SH-SY5Y (cell line): ENCODE results near the gene SESN1.
A peak's percentile ranks its signal among the peaks of the same experiment; 100 is the strongest.

Experiments
- GATA2 ChIP-seq: IDR thresholded peaks from 2 replicates; pipeline ENCODE4 v1.6.1; 2011; ENCODE audit warnings: mild to moderate bottlenecking, low read depth, low read length
- GATA3 ChIP-seq: IDR thresholded peaks from 2 replicates; pipeline ENCODE4 v1.6.1; 2011; ENCODE audit warnings: low read depth, mild to moderate bottlenecking, low read length, moderate library complexity

SESN1 gene

DNA sequence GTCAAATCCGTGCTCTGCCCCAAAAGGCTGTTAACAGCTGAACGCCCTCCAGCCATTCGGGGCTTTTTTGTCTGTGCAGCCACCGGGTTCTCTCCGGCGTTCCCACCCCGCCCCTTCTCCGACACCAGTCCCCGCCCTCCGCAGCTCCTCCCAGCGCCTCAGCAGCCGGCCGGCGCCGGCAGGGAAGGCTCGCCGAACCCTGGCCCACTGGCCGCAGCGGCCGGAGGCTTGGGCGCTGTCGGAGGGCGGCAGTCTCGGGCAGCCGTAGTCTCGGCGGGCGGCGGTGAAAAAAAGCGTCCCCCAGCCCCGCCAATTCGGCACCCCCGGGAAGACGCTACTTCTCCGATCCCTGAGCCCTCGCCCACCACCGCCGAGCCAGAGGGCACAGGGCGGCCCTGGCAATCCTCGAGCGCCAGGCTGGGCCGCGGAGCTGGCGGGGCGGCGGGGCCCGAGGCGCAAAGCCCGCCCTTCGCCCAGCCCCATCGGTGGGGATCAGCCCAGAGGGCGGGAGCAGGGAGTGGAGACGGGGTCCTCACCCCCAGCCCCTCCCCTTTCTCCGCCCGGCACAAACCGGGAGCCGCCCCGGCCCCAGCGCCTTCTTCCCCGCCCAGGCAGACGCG, at the start of gene SESN1:
Gene SESN1 (minus strand): TSS at position 431 of the 620 bp plus-strand sequence. CDS start 773 bp downstream, outside the sequence.
- TF ChIP-seq GATA3: no peak
- 0 out of 2 replicates have a peak, but pooled peaks have one; percentile 26 for TF ChIP-seq GATA2

DNA sequence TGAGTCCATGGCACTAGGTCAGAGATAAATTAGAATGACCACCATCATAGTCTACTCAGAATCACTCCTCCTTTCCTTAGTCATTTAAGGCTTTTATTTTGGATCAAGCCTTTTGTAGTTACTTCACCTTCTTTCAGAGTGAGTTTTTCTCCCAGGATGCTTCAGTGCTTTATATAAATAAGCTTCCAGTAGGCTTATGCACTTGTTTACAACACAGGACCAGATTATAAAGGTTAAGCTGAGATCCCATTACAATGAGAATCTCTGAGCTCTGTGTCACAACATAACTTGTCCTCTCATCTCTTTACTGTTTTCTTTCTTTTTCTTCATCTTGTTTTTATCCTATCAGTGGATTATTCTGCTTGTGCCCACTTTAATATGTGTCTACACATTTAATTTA, 48.5 kb upstream of the SESN1 start:
- TF ChIP-seq GATA2: no peak
- no peak for TF ChIP-seq GATA3

DNA sequence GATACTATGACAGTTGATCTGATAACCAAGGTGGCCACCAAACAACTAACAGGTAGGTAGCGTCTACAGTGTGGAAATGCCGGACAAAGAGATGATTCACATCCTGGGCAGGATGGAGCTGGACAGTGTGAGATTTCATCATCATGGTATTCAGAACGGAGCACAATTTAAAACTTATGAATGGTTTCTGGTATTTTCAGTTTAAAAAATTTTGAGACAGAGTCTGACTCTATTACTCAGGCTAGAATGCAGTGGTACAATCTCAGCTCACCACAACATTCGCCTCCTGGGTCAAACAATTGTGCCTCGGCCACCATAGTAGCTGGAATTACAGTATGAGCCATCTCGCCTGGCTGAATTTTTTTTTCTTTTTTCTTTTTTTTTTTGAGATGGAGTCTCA, 44.5 kb upstream of the SESN1 start:
- no peak for TF ChIP-seq GATA3
- no peak for TF ChIP-seq GATA2

DNA sequence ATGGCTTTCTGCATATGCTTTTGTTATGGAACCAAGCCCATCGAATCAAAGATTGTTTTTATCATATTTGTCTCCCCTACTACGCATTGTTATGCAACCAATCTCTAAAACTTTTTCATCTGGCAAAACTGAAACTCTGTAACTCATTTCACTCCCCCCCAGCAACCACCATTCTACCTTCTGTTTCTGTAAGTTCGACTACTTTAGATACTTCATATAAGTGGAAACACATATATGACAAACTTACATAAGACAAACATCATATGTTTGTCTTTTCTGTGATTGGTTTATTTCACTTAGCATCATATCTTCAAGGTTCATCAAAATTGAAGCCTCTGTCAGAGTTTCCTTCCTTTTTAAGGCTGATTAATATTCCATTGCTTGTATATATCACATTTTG, 35.4 kb upstream of the SESN1 start:
- TF ChIP-seq GATA2 (no peak), GATA3 (no peak)

DNA sequence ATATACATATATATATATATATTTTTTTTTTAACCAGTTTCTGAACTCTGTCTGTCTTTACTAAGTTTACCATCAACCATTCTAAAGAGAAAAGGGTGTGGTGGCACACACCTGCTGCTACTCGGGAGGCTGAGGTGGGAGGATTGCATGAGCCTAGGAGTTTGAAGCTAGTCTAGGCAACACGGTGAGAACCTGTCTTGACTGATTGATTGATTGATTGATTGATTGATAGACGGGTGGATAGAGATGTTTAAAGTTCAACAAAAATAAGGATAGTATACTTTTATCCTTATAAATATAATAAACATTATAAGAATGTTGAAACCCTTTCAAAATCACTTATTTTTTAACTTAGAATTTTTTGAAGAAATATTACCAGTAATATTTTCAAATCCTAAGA, 30.9 kb upstream of the SESN1 start:
- TF ChIP-seq GATA2: no peak

DNA sequence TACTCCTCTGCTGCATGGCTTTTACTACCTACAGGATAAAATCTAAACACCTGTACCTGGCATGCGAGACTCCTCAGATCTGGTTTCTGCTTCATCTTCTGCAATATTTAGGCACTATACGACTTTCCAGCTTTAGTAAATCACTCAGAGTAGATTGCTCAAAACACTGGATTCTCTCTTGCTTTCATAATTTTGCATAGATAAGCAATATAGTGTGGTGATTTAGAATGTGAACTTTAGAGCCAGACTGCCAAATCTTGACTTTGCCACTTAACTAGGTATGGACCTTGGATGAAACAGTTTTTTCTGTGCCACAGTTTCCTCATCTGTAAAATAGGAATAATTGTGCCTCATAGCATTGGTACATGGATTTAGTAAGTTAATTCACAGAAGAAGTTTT, 29.6 kb upstream of the SESN1 start:
- TF ChIP-seq GATA3 (no peak), GATA2 (no peak)

DNA sequence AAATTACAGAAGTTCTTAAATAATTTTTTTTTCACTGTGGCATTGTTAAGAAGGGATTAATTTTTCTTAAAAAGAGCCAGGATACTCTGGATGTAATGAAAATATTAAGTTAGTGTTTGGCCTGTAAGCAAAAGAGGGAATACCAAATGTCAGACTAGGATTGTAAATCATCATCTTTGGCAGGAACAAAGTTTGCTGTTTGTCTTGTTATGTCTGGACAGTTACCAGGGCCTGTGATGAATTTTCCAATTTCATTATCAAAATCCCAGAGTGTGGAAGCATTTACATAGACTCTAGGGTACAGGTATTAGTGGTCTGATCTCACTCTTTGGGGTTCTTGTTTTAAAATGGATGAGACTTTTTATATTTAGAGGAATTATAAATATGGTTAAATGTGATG, 26.8 kb upstream of the SESN1 start:
- TF ChIP-seq GATA3 (no peak), GATA2 (no peak)

DNA sequence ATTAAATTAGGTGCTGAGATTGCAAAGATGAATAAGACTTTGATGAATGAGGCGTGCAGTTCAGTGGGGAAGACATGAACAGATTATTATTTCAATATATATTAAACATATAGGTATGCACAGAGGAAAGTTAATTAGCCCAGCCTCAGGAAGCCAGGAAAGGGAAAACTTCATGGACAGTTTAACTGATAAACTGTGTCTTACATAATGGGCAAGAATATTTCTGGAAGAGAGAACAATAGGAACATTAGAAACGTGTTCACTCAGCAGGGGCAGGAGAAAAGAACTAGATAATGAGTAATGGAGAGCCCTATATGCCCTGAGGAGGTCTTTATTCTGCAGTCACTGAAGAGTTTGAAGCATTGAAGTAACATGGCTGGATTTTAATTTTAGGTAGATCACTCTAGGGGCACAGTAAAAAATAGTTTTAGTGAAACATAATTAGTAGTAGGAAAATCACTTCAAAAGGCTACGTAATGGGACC, 24.3 kb upstream of the SESN1 start:
- TF ChIP-seq GATA2: no peak
- TF ChIP-seq GATA3: no peak

DNA sequence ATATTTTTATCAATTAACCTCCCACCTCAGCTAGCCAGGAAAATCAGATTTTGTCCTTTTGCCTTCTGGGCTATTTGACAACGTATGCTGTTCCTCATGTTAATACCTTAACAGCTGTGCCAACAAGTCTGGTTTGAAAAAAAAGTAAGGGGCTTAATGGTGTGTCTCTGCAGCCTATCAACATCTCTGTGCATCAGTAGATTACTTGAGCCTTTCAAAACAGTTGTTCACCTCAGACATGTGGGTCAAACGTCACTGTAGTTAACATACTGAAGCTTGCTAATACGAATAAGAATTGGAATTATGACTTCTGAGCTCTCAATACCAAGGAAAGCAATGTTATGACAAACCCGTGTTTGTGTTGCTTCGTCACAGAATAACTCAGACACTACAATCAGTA, 23.7 kb upstream of the SESN1 start:
- TF ChIP-seq GATA2 (no peak), GATA3 (no peak)

DNA sequence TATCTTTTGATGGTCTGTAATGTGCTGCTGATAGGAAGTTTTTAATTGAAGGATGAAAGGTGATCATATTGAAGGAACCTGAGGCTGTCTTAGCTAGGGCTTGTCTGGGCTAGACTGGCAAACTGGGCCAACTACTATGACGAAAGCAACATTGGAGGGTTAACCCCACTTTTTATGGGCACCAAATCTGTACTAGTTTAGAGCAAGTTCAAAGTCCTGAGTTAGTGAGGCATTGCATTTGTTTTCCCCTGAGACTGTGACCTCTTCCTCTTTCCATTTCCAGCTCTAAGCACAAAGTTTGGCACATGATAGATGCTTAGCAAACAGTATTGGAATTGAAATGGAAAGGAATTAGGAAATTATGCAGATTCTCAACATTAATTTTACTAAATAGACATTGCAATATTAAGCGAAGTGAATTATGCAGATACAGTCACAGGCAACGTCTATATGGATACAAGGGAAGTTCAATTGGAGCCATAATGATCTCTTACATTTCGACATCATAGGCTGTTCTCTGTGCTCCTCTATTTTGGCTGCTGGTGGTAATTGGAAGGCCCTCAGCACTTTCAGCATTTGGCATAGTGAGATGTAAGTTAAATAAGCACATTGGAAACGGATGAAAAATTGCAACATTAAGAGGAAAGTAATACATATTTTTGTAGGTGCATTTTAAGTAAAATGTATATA, 22.8 kb upstream of the SESN1 start:
- no peak for TF ChIP-seq GATA3
- no peak for TF ChIP-seq GATA2

DNA sequence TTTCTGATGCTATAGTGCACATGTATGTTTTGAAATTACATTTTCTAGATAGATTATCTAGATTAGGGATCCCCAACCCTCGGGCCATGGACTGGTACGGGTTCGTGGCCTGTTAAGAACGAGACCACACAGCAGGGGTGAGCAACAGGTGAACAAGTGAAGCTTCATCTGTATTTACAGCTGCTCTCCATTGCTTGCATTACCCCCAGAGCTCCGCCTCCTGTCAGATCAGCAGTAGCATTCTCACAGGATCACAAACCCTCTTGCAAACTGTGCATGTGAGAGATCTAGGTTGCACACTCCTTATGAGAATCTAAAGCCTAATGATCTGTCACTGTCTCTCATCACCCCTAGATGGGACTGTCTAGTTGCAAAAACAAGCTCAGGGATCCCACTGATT, 11.0 kb upstream of the SESN1 start:
- TF ChIP-seq GATA3: no peak
- peak; percentile 31; the same call in 1 of the 2 replicates for TF ChIP-seq GATA2

DNA sequence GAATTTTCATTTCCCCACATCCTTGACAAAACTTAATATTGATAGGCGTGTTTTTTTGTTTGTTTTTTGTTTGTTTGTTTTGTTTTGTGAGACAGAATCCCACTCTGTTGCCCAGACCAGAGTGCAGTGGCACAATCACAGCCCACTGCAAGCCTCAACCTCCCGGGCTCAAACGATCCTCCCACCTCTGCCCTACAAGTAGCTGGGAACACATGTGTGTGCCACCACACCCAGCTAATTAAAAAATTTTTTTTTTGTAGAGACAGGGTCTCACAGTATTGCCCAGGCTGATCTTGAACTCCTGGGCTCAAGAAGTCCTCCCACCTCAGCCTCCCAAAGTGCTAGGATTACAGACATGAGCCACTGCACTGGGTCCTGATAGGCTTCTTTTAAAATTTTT, 9.9 kb upstream of the SESN1 start:
- TF ChIP-seq GATA3: no peak
- TF ChIP-seq GATA2: no peak

DNA sequence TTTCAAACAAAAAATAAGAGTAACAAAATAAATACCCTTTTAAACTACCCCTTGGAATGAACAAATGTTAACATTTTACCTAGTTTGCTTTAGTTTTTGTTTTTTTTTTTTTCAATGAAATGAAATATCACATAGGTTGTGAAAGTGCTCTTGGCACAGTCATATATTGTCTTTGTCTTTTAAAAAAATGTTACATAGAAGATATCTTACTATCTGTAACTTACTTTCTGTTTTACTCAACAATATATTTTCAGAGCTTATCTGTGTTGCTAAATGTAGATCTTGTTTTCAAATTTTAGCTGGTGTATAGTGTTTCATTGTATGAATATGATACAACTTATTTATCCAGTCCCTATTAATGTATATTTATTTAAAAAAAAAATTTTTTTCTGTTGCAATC, 9.3 kb upstream of the SESN1 start:
- TF ChIP-seq GATA3: no peak
- no peak for TF ChIP-seq GATA2

DNA sequence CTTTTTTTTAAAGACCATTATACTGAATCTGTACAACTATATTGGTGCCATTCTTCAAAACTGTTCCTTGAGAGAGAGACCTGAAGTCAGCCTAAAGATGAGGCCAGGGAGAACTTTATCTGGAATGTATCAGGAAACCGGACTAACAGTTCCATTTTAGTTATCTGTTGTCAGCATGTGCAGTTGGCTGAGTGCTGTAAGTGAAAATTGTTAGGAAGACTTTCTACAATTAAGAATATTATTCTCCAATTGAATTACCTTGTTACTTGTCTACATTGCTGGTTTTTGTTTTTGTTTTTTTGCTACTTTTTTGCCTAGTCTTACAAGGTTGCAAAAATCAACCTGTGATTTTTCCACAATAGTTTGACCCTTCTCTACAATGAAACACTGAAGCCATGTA, 8.1 kb upstream of the SESN1 start:
- TF ChIP-seq GATA3 (no peak), GATA2 (no peak)

DNA sequence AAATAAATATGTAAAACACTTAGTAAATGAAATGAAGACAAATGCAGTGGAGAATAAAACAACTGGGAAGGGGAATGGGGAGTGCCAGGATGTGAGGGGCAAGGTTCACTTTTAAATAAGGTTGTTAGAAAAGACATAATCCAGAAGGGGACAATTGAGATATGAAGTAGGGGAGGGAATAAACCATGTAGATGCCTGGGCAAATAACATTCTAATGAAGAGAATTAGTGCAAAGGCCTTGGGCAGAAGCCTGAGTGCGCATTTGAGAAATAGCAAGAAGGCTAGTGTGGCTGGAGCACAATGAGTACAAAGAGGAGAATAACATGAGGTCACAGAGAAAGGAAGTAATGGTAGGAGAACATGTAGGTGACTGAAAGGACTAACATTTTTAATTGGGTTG, 3.0 kb upstream of the SESN1 start:
- TF ChIP-seq GATA2 (no peak), GATA3 (no peak)
